GM18867 (cell line): ENCODE measurements around the gene FANCI.
"Not testable (repeated sequence)": the region's sequence is repeated elsewhere in the genome, so short reads cannot be mapped to it uniquely, and the experiment has no call there.

Experiments
- ATAC-seq: cut with Tn5 transposase; IDR thresholded peaks from one replicate; pipeline ENCODE4 v1.9.1; 2021; ENCODE audit warnings: mild to moderate bottlenecking, moderate library complexity; ENCODE audit not compliant: unreplicated experiment

The FANCI gene

DNA sequence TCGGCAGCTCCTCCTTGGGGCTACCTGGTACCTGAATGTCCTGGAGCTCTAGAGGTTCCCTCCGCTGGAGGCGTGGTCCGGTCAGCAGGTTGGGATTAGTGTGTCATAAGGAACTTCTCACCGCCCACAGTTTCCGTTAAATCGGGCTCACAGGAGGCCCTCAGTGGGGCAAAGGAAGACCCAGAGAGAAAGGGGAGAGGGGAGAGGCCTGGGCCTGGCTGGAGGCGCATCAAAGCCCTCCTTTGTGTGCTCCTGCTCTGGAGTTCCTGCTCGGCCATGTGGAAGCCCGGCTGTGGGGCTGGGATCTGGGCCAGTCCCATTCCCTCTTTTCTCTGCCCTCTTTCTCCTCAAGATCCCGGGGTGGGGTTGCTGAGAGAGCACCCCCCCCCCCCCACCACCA lies 22.2 kb upstream of the FANCI start, which contains the start of gene RLBP1:
RLBP1 (minus strand) TSS at position 37 of the 400 bp plus-strand sequence. CDS start 2,604 bp downstream, outside the sequence.
- ATAC-seq, result no peak

DNA sequence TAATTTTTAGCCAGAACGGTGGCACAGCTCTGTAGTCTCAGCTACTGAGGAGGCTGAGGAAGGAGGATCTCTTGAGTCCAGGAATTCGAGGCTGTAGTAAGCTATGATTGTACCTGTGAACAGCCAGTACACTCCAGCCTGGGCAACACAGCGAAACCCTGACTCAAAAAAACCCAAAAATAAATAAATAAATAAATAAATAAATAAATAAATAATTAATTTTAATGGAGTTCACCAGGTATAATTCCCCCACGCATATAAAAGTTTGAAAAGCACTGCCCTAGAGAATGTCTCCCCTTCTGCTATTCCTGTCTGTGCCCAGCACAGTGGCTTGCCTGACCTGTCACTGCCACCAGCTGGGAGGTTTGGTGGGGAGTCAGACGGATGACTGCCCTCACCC lies 18.2 kb upstream of the FANCI start:
- ATAC-seq, result no peak

DNA sequence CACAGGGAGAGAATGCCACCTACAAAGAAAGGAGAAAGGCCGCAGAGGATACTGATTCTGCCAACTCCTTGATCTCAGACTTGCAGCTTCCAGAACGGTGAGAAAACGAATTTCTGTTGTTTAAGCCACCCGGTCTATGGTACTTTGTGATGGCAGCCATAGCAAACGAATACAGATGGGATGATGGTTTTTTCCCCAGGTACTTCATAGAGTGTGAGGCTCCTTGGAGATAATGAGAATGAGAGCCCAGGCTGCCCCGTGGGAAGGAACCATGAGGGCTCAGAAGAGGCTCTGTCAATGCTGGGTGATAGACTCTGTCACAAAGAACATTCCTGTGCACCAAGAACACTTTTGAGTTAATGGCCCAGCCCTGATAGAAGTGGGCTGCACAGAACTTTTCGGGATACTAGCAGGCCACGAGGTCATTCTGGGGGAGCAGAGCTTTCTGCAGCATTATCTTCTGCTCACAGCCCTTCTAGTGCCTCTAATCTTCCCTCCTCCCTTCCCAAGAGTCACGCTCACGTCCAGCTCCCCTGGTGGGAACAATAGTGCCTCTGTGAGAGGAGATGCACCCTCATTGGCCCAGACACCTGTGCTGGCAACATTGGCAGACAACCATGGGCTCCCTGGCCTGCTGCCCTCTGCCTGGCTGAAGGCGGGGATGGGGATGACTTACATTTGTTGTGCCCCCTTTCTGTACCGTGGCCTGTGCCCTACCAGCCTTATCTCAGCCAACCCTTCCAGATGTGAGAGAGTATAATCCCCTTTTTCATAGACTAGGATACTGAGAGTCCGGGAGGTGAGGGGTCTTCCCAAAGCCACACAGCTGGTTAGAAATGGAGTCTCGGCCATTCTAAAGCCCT lies 17.2 kb upstream of the FANCI start:
- no peak for ATAC-seq

DNA sequence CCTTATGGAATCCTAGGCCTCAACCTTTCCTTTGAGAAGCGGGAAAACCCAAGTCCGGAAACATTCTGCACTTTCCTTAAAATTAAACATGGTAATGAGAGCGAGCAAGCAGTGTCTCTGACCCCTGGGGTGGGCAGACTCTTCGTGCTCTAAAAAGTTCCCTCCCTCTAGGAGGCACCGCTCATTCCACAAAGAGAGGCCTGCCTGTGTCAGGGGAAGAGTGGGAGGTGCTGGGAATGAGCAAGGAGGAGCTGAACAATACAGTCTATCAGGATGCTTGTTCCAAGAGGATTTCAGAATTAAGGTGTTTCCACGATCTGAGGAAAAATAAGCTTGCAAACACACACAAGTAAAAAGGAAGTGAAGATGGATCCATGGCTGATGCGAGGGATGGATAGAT lies 16.4 kb upstream of the FANCI start:
- no peak for ATAC-seq

DNA sequence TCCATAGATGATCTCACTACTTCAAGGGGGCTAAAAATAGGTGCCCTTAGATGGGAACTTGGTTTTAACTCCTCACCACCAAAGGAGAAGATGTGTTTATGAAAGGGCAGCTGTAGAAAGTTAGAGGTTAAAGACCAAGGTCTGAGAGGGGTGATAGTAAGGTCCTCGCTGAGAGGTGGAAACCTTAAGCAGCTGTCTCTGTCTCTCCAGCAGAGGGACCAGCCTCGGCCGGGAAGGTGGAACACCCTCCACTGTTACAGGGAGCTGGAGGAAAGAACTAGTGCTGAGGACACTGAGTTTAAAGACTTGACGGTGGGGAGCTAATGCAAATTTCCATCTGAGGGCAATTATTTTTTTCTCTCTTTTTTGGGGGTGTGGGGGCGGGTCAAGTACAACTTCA lies 13.5 kb upstream of the FANCI start:
- ATAC-seq, result no peak

DNA sequence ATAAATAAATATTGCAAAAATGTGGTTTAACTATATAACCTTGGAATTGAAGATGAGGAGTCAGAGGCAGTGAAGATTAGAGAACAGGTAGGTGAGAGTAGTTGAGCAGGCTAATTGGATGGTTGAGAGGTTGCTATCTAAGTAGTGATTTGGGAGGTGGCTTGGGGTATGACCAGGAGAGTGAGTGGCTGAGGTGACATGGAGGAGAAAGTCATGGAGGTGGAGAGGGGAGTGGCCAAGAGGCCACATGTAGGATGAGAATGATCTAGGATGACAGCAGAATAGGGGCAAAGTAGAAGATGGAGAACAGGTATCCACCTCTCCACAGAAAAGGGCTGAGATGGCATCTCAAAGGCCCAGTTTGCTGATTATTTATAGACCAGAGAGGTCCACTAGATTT lies 11.9 kb upstream of the FANCI start:
- ATAC-seq, result no peak

- ATAC-seq, result not testable (repeated sequence)
Measured at GRCh38 chr15:89239883-89240810, 3.6 kb upstream of the FANCI start.

GRCh38 chr15:89243046-89243690 lies 611 bp upstream of the FANCI start:
- ATAC-seq, result no peak

GRCh38 chr15:89244574-89244903 lies 760 bp downstream of the FANCI start:
- ATAC-seq, result peak; percentile 15

DNA sequence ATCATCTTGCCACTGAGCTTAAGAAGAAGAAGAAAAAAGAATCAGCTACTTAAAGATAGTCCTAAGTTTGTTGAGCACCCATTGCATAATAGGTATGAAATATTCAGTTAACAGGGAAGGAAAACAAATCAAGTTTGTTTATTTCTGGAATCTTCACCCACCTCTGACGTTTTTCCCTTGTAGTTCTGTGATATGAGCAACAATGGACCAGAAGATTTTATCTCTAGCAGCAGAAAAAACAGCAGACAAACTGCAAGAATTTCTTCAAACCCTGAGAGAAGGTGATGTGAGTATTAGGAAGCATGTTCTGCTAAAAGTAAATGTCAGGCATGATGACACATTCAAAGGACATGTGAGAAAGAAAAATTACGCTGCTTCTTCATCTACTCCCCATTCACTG lies 3.7 kb downstream of the FANCI start:
- no peak for ATAC-seq

DNA sequence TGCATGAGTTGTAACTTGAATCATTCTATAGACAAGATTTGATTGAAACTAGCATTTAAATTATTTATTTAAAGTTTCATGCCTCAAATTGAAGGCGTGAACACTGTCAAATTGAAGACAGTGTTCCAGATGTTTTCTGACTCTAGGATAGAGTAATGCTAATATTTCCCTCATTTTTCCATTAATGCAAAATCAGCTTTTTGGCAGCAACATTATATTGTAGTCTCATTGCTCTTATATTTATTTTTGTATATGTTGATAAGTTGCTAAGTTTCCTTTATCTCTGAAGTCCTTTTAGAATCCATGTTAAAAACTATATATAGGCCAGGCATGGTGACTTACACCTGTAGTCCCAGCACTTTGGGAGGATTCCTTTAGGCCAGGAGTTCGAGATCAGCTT lies 4.8 kb downstream of the FANCI start:
- no peak for ATAC-seq

GRCh38 chr15:89250142-89250541 lies 6.4 kb downstream of the FANCI start:
- not testable (repeated sequence) for ATAC-seq

- not testable (repeated sequence) for ATAC-seq
Measured at GRCh38 chr15:89277281-89277680, 33.5 kb downstream of the FANCI start.

DNA sequence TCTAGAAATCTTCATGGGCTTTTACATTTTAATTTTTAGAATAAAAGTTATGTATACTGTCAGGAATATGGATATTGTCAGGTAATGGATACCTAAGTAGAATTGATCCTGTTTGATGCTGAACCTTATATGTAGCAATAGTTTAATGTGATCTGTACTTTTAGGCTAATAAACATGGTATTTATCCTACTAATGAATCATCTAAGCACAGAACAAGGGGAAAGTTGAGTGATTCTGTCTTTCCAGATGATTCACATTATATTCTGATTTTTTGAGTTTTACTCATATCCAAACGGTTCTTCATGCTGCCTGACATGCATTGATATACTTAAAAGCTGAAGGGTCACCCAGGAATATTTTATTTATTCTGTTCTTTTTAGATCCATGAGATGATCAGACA lies 34.5 kb downstream of the FANCI start:
- no peak for ATAC-seq

- no peak for ATAC-seq
Measured at GRCh38 chr15:89282631-89283030, 38.9 kb downstream of the FANCI start.

DNA sequence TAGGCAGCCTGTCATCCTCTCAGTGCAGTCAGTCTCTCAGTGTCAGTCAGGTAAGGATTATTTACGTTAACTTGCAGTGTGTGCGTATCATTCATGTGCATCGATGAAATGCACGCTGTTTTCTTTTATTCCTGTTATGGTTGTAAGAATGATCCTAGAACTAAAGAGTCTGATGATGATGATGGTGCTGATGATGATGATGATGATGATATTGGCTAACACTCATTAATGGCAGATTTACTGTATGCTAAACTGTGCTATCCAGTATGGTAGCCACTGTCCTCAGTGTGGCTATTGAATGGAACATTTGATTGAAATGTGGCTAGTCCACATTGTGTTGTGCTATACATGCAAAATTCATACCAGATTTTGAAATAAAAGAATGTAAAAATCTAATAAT lies 39.4 kb downstream of the FANCI start:
- ATAC-seq, result no peak

GRCh38 chr15:89291934-89292438 lies 48.2 kb downstream of the FANCI start:
- no peak for ATAC-seq

GRCh38 chr15:89293012-89293411 lies 49.2 kb downstream of the FANCI start:
- no peak for ATAC-seq

DNA sequence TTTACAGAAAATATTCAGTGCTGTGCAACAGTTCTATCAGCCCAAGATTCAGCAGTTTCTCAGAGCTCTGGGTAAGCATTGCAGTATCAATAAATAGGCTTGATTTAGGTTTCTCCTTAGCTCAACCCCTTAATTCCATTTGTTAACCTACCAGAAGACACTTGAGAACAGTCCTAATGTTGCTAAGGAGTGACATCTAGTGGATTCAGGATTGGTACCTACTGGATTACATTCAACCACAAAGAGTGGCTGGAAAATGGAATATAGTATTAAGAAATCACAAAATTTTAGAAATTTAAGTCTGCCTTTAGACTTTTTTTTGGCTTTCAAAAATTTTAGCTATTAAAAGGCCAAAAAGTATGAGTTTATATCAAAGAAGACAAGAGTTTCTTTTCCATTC lies 56.1 kb downstream of the FANCI start:
- no peak for ATAC-seq

DNA sequence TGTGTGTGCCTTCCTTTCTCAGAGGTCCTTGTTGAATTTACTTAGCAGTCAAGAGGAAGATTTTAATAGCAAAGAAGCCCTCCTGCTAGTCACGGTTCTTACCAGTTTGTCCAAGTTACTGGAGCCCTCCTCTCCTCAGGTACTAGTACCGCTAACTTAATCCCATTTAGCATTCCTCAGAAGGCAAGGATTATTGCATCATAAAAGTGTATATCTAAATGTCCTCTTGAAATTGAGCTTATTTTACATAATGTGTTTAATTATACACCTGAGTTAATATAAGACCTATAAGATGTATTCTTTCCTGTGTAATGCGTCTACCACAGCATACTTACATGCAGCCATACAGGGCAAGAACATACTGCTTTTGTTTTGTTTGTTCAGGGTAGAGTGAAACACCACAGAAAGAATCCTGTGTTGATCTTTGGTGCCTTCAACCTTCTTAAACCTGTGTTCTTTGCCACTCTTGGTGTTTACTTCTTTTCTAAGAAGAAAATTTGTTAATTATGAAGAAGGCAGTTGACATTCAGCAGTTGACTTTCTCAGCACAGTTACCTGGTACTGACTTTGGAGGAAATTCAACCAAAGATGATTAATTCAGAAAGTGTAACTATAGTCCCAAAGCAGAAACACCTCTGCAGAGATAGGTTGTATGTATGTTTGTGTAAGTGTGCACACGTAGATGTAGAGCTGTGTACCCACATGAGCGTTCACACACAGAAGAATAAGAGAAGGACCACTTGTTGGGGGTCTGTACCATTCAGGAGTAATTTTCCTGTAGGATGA lies 57.7 kb downstream of the FANCI start:
- ATAC-seq, result no peak
